ENCODE measurements around the gene CTBS. TPM values are rescaled to one million over a fixed set of nuclear protein-coding genes. Genes with fewer than 3 reads are reported as not detected.

The CTBS gene
- total and polyA plus RNA-seq, 2 of the 13 experiments (the other 11 are each of a cell fraction or from before 2014, with no cell fraction given) = 4.7 to 12.4 TPM

DNA sequence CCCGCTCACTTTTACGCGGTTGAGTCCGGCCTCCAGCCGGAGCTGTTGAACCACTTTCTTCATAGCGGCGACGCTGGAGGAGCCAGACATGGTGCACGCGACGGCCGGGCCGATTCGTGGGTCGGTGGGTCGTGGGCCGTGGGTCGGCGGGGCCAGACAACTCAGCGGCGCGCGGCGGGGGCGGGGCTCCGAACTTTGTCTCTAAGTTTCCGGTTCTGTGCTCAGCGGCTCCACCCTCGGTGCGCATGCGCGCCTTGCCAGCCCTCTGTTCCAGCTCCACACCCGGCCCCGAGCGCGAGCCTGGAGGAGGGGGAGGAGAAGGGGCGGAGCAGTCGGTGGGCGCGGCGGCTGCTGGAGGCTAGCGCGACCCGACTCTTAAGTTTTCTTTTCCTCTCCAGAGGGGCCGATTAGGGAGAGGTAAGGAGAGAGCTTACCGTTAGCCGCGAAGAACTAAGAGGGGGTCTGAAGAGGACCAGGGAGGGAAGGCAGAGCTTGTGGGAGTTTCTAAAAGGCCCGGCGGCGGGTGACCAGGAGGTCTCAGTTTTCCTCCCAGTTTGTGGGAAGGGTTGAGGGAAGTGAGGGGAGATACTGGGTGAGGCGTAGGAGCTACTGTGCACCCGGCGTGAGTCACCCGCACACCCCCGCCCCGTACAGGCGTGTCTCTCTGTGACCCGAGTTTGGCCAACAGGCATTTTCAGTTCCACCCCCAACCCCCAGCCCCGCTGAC, 68.1 kb downstream of the CTBS start, which contains the start of the genes GNG5 and SPATA1 (continued):
- TF ChIP-seq ZSCAN29 (CRISPR knock-in tag; conservative IDR thresholded peaks at IDR 0.05) = peak; percentile 79; the same call in 1 of the 2 replicates
- peak; percentile 15; the same call in 1 of the 2 replicates for TF ChIP-seq PITX1 (CRISPR knock-in tag; IDR thresholded peaks at IDR 0.05)
- no peak for TF ChIP-seq SSRP1 (CRISPR knock-in tag; IDR thresholded peaks at IDR 0.05)
- peak; percentile 11; the same call in 1 of the 2 replicates for TF ChIP-seq ERF (CRISPR knock-in tag; IDR thresholded peaks at IDR 0.05)
- TF ChIP-seq ONECUT2 (CRISPR knock-in tag; IDR thresholded peaks at IDR 0.05) = no peak; the same call in 1 of the 2 replicates
- peak; percentile 78 for TF ChIP-seq ZFX (CRISPR knock-in tag; IDR thresholded peaks at IDR 0.05; ENCODE audit: low read depth)
- TF ChIP-seq ZNF10 (CRISPR knock-in tag; IDR thresholded peaks at IDR 0.05; ENCODE audit: borderline replicate concordance, low read depth) = no peak
- peak; percentile 84 for TF ChIP-seq ASH2L (IDR thresholded peaks at IDR 0.05; ENCODE audit: insufficient read length, low read depth, low read length)
- TF ChIP-seq GMEB1 (CRISPR knock-in tag; IDR thresholded peaks at IDR 0.05; ENCODE audit: borderline replicate concordance) = peak; percentile 39; the same call in 1 of the 2 replicates
- TF ChIP-seq MYC (CRISPR knock-in tag; IDR thresholded peaks at IDR 0.05; ENCODE audit: borderline replicate concordance) = peak; percentile 30; the same call in 1 of the 2 replicates
- TF ChIP-seq SPEN (CRISPR knock-in tag; IDR thresholded peaks at IDR 0.05; ENCODE audit: low read depth) = peak; percentile 56
- TF ChIP-seq TCF7 (IDR thresholded peaks at IDR 0.05; ENCODE audit: low read depth) = peak; percentile 3; the same call in 1 of the 2 replicates
- peak; percentile 20; the same call in 1 of the 2 replicates for TF ChIP-seq MED13 (CRISPR knock-in tag; IDR thresholded peaks at IDR 0.05)
- TF ChIP-seq, protein P1, sequence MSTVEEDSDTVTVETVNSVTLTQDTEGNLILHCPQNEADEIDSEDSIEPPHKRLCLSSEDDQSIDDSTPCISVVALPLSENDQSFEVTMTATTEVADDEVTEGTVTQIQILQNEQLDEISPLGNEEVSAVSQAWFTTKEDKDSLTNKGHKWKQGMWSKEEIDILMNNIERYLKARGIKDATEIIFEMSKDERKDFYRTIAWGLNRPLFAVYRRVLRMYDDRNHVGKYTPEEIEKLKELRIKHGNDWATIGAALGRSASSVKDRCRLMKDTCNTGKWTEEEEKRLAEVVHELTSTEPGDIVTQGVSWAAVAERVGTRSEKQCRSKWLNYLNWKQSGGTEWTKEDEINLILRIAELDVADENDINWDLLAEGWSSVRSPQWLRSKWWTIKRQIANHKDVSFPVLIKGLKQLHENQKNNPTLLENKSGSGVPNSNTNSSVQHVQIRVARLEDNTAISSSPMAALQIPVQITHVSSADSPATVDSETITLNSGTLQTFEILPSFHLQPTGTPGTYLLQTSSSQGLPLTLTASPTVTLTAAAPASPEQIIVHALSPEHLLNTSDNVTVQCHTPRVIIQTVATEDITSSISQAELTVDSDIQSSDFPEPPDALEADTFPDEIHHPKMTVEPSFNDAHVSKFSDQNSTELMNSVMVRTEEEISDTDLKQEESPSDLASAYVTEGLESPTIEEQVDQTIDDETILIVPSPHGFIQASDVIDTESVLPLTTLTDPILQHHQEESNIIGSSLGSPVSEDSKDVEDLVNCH (CRISPR knock-in tag; IDR thresholded peaks at IDR 0.05) = no peak
- no peak for TF ChIP-seq PHB2 (IDR thresholded peaks at IDR 0.05; ENCODE audit: partially characterized antibody)
- TF ChIP-seq, protein P2, sequence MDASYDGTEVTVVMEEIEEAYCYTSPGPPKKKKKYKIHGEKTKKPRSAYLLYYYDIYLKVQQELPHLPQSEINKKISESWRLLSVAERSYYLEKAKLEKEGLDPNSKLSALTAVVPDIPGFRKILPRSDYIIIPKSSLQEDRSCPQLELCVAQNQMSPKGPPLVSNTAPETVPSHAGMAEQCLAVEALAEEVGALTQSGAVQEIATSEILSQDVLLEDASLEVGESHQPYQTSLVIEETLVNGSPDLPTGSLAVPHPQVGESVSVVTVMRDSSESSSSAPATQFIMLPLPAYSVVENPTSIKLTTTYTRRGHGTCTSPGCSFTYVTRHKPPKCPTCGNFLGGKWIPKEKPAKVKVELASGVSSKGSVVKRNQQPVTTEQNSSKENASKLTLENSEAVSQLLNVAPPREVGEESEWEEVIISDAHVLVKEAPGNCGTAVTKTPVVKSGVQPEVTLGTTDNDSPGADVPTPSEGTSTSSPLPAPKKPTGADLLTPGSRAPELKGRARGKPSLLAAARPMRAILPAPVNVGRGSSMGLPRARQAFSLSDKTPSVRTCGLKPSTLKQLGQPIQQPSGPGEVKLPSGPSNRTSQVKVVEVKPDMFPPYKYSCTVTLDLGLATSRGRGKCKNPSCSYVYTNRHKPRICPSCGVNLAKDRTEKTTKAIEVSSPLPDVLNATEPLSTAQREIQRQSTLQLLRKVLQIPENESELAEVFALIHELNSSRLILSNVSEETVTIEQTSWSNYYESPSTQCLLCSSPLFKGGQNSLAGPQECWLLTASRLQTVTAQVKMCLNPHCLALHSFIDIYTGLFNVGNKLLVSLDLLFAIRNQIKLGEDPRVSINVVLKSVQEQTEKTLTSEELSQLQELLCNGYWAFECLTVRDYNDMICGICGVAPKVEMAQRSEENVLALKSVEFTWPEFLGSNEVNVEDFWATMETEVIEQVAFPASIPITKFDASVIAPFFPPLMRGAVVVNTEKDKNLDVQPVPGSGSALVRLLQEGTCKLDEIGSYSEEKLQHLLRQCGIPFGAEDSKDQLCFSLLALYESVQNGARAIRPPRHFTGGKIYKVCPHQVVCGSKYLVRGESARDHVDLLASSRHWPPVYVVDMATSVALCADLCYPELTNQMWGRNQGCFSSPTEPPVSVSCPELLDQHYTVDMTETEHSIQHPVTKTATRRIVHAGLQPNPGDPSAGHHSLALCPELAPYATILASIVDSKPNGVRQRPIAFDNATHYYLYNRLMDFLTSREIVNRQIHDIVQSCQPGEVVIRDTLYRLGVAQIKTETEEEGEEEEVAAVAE (CRISPR knock-in tag; IDR thresholded peaks at IDR 0.05; ENCODE audit: borderline replicate concordance) = peak; percentile 14; the same call in 1 of the 2 replicates
- no peak; the same call in none of the 2 replicates for TF ChIP-seq ZNF574 (CRISPR knock-in tag; IDR thresholded peaks at IDR 0.05)

Data from HepG2 (cell line).